CD4-positive, alpha-beta T cell treated with Interleukin-2 at 100 ng/mL for 4 hours (primary cell): ENCODE results near the gene EPHB2.

ENCODE experiments used
- DNase-seq: peaks from one replicate; pipeline ENCODE4 v3.0.0-alpha.2; 2020; ENCODE audit warnings: low spot score

The EPHB2 gene

GRCh38 chr1:22801761-22802160 lies 91.1 kb downstream of the EPHB2 start:
- no peak for DNase-seq

DNA sequence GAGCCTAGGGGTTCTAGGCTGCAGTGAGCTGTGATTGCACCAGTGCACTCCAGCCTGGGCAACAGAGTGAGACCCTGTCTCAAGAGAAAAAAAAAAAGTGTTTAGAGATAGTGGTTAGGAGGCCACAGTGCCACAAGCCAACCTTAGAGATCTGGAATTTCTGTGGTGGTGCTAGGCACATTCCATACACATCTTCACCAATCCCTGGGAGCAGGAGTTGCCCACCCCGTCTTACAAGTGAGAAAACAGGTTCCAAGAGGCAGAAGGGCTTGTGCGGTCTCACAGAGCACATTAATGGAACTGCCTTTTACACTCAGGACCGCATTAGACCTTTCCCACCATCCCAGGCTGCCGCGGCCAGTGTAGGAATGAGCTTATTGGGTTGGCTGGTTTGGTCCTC lies 93.2 kb downstream of the EPHB2 start:
- no peak for DNase-seq

DNA sequence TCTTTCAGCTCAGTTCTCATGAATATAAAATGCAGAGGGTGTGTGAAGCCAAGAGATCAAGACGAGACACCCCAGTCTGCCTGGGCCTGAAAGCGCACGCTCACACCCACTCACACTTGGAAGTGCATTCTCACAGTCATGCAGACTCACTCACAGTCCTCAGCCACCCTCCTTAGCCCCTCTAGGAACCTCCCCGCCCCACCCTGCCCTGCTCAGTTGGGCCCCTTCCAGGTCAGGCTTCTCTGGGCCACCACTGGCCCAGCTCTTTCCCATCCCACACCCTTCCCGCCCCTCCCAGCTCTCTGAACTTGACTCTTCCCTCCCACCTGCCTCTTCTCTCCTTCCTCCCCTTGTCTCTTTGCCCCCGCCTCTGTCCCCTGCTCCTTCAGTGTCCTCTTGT lies 93.8 kb downstream of the EPHB2 start:
- DNase-seq: no peak

GRCh38 chr1:22804969-22805671 lies 94.5 kb downstream of the EPHB2 start:
- DNase-seq: no peak

GRCh38 chr1:22805672-22806038 lies 95.0 kb downstream of the EPHB2 start:
- no peak for DNase-seq

GRCh38 chr1:22806584-22806983 lies 95.9 kb downstream of the EPHB2 start:
- DNase-seq: no peak

DNA sequence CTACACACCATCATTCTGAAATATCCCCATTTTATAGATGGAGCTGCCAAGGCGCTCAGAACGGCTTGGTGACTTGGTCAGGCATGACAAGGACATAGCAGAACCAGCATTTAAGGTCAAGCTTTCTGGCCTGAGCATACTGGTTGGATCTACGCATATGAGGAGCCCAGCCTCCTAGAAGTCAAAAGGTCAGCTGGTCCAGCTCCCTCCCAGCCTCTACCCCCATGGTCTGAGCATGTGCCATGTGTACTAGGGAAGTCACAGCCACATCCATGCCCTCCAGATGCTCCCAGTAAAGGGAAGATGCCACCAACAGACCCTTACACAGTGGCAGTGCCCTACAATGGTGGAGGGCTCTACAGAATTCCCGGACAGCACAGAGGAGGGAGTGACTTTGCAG lies 96.7 kb downstream of the EPHB2 start:
- no peak for DNase-seq

DNA sequence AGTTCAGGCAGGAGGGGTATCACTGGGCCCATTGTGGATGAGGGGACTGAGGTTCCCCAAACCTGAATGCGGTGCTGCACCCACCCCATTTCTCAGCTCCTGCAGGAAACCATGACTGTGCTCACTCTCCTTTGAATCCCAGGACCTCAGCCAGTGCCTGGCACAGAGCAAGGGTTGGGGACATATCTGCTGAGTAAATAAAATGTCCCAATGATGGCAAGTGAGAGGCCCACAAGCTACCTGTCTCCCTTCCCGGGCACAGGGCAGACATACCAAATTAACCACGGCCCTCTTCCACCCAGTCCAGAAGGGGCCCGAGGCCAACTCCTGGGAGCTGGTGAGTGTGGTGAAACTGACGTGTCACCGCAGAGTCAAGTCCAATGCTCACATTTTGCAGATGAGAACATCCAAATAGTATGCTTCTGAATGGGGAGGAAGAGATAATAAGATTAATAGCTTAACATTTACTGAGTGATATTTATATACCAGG lies 97.6 kb downstream of the EPHB2 start:
- no peak for DNase-seq

GRCh38 chr1:22808676-22809483 lies 98.2 kb downstream of the EPHB2 start:
- no peak for DNase-seq

- no peak for DNase-seq
Measured at GRCh38 chr1:22809783-22810182, 99.1 kb downstream of the EPHB2 start.

DNA sequence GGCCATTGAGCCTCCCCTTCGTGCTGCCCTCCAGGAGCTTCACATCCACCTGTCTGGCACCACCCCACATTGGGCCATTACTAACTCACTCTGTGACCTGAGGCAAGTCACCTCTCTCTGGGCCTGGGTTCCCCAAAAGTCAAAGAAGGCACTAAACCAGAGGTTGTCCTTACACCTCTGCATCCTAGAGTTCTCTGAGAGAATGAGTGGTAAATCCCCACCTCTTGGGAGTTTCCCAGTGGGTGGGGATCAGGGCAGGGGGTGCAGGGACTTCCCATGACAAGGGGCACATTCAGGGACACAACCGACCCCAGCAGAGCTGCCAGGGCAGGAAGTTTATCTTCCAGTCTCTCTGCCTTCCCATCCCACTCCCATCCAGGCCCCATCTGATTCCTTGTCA lies 99.7 kb downstream of the EPHB2 start:
- no peak for DNase-seq

DNA sequence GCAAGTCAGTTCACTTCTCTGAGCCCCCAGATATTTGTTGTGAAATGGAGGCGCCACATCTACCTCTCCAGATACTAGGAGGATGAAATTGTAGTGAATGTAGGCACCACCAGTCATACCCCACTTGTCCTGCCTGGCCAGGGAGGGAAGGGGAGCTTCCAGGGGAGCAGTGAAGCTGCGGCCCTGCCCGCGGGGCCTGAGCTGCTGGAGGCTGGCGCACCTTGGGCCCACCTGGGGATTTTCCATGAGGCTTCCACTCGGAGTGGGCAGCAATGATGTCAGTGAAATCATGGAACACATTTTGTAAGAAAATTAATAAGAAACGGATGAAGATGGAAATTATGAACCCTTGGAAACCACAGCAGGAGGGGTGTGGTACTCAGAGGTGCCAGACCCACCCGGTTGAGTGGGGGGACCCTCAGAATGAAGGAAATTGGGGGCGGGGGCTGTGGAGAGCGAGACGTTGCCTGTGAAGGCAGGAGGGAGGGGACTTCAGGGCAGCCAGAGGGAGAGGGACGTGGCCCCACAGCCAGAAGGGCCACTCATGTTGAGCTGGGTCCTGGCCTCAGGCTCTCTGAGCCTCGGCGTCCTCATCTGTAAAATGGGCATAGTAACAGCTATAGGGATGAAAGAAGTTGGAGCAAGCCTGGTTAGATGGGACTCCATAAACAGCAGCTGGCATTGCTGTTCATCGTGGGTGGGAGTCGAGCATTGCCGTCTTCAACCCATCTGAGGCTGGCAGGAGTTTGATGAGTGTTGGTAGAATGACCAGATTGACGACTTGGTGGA lies 101.6 kb downstream of the EPHB2 start:
- DNase-seq: no peak

DNA sequence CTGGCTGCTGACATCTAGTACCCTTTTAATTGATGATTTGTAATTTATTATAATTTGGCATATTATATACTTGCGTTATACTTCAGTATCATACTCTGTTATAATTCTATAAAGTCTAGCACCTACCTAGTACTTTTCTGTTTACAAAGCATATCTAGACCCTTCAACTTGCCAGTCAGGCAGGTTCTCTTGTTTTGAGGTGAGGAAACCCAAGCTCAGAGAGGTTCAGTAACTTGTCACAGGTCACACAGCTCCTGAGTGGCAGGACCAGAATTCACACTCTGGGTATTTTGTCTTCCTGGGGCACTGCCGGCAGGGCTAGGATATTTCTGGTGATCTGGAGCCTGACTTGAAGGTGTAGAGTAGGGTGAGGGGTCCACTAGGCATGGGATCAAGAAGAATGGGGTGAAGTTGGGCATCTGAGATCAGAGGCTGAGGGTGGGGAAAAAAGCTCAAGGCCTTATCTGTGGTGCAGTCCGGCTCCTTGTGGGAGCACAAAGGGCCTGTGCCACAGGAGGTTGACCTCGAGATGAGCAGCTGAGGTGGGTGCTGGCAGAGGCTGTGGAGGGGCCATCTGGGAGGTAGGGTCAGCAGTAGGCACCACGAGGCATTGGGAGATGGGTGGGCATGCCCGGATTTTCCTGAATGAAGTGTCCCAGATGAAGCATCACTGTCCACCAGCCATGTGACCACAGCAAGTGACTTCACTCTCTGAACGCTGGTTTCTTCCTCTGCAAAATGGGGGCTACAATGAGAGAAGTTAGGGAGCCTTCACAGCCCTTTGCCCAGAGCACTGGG lies 102.6 kb downstream of the EPHB2 start:
- DNase-seq: no peak

DNA sequence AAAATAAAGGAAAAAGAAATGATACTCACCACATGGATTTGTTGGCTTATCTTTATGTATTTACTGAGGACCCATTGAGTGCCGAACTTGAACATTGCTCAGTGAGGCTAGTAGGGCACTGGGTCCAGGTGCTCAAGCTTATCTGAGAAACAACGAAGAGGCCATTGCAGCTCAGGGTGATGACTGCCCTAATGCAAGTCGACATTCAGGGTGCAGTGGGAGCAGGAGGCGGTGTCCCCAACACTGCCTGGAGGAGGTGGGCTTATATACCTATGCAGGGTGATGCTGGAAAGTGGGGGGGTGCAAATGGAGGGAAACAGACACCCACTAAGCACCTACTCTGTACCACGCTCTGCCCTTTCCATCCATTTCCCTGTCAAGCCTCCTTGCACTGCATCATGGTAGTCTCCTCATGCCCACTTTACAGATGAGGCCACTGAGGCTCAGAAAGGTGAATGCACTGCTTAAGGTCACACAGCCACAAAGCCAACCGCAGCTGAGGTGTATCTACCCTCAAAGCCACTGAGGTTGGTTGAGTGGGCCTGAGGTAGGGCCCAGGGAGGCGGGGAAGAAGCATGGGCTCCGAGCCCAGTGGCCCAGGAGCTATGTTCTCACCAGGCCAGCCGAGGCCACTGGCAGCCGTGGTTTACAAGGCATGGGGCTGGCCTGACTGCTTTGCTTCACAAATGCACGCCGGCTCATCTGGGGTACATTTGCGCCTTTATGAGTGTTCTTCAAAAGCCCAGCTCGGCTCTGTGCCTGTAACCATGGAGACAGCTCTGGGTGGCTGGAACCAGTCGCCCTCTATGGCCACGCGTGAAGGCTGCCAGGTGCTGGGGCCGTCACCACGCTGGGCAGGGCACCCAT lies 103.8 kb downstream of the EPHB2 start:
- no peak for DNase-seq

GRCh38 chr1:22815043-22815365 lies 104.4 kb downstream of the EPHB2 start:
- no peak for DNase-seq

GRCh38 chr1:22815421-22816066 lies 104.9 kb downstream of the EPHB2 start:
- DNase-seq: no peak

DNA sequence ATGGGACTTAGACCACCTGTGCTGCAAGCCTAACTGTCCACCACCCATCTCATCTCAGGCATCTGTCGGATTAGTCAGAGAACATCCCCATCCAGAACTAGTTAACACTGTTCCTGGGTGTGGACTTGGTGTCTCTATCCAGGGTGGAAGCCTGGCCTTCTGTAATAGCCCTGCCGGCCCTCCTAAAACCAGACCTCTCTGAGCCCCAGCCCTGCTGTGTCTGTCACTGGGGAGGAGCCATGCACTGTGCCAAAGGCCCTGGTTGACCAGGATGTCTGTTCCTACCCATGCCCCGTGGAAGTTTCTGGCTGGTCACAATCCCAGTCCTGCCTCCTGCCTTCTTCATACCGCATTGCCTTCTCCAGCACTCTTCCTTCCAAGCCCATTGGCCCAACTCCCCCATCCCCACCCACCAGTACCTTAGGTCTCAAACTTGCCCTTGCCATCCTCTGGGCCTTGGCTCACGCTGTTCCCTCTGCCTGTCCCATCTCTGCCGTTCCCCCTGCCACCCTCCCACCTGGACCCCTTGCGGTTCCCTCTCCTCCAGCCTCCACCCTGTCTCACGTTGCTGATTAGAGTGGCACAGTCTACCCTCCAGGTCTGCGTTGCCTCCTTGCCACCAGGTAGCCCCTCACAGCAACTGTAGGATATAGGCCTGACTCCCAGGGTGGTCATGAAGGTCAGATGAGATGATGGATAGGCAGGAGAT lies 105.6 kb downstream of the EPHB2 start:
- no peak for DNase-seq

GRCh38 chr1:22816803-22817202 lies 106.2 kb downstream of the EPHB2 start:
- no peak for DNase-seq

GRCh38 chr1:22817462-22817861 lies 106.8 kb downstream of the EPHB2 start:
- no peak for DNase-seq
